Umbilical cord (tissue), 2 donors: Measurements from ENCODE around the gene NEGR1. TPM values are rescaled to one million over a fixed set of nuclear protein-coding genes. Genes with fewer than 3 reads are reported as not detected.

Source experiments
- DNase-seq: peaks from one replicate; pipeline ENCODE4 v3.0.0-alpha.2; 2015; ENCODE audit warnings: low spot score
- total RNA-seq: library from RNA; depleted of rRNA; stranded (reverse); fragments of >200 nt; gene quantifications from one replicate; pipeline ENCODE4 v1.2.3, GENCODE V29; 2014; ENCODE audit warnings: low replicate concordance; ENCODE audit not compliant: insufficient read depth

Gene NEGR1
- total RNA-seq, 1 donor from 2014 or later: 49.1 TPM

DNA sequence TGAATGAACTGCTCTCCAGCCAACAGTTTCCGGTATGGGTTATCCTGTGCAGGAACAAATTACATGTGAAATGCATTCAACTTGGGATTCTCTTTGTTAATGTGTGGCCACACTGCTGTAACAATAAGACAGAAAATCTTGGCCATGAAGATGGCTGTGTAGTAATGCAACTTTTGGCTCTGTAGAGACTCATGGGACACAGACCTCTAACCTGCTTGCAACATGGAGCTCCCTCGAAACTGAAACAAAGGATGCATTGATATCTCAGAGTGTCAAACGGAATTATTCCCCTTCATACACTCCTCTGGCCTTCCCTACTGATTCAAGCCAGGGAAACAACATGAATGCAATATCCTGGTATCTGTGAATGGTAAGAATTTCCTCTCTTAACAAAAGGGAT lies 642.2 kb downstream of the NEGR1 start:
- no peak for DNase-seq

DNA sequence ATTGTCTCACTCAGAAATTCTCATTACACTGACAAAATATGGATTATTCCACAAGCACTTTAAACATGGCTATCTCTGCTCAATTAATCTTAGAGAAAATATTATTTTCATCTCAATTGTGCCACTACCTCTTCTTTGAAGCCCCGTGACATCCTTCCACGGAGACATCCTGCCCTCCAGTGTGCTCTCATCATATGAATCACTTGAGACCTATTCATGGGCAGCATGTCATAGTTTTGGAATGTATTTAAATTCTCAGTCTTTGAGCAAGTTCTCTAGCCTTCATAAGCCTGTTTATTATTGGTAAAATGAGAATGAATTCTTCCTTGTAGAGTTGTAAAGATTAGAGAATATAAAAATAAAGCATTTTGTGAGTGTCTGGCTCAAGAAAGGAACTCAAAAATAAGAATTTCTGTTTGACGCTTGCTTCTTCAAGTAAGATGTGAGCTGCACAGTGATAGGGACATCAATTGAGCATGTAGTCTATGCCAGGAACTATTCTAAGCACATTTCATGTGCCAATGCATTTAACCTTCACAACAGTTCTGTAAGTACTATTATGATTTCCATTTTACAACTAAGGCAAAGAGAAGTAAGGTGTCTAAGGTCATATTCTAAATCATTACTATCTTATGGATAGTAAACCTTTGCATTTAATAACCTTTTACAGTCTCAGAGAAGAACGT lies 644.1 kb downstream of the NEGR1 start:
- peak; percentile 56 for DNase-seq

DNA sequence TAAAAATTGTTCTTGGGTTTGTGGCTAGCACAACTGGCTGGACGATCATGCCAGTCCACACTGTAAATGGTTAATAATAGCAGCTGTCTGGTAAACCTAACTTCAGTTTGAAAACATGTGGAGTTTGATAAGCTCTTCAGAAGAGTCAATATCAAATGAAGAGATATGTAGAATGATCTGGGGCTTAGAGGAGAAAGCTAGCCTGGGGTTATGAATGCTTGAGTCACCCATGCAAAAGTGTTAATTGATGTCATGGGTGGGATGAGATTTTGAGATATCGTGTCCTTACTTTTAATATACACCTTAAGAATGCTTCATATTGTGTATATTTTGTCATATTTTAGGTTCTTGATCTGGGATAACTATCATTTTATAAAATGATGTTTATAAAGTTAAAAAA lies 646.8 kb downstream of the NEGR1 start:
- no peak for DNase-seq

DNA sequence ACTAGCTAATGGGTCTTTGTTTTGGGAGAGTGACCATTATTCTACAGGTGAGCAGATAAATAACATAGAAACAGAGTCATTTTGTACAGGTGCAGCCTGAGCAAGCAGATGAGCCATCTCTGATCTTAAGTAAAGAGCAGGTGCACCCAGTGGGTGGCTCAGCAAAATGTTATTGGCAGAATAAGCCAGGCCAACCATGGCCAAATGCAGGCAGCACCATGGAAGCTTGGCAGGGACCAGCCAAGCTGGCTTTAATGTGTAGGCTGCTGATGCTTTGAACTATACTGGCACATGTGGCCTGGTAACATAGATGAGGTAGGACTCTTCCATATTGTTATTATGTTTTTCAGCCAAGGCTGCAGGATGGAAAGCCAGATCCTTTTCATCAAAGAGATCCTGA lies 648.2 kb downstream of the NEGR1 start:
- no peak for DNase-seq

DNA sequence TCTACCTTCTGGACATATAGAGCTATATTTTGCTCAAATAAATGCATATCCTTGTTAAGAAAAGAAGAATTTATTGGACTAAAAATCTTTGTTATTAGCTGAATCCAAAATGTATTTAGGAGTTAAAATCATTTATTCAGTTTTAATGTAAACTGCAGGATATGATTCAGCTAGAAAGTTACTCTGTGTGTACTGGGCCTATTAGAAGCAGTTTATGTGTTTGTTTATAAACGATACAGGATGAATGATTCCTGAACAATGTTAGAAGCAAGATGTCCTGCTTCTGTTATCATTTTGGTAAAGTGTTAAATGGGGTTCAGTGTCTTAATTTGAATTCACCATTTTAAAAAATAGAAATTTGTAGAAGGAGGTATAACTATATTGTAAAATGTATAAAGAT lies 652.3 kb downstream of the NEGR1 start:
- DNase-seq: no peak

DNA sequence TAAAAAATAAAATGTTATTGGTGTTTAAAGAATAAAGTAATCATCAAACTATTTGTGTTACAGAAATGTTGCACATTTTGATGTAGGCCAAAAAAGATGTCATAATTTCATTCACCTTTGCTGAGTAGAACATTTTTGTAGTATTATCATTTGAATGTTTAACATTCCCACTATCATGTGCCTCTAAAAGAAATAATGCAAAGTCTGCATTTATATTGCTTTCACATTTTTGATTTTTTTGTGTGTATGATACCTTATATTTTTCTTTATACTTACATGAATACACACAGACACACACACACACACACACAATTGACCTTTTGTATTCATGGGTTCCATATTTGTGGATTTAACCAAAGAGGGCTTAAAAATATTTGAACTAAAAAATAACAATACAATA lies 657.3 kb downstream of the NEGR1 start:
- no peak for DNase-seq

DNA sequence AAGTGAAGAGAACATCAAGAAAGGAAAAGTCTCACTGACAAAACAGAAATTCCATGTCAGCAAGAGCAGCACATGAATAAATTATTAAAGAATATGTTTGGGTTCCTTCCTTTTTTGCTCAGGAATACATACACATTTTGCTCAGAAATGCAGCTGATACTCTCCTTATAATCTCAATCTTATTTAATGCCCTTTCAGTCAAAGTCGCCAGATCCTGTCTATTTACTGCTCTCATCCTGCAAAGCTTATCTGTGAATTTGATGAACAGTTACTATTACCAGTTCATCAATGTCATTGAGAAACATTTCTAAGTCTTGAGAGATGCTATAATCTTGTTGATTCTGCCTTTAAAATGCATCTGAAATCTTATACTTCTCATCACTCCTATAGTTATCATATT lies 658.5 kb downstream of the NEGR1 start:
- DNase-seq: no peak

DNA sequence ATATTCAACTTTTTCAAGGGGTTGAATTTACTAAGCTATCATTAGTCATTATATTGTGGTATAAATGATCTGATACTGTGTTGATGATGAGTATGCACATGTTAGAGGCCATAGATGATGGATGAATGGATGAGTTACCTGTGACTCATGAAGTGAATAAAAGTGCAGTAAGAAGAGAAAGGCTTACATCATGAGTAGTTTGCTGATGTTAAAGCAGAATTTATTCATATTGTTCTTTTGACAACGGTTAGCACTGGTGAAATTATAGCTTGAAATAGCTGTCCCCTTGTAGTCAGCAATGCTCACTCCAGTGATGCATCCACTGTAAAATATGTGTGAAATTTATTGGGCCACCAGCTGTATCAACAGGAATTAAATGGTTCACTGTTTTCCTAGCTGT lies 660.6 kb downstream of the NEGR1 start:
- no peak for DNase-seq

DNA sequence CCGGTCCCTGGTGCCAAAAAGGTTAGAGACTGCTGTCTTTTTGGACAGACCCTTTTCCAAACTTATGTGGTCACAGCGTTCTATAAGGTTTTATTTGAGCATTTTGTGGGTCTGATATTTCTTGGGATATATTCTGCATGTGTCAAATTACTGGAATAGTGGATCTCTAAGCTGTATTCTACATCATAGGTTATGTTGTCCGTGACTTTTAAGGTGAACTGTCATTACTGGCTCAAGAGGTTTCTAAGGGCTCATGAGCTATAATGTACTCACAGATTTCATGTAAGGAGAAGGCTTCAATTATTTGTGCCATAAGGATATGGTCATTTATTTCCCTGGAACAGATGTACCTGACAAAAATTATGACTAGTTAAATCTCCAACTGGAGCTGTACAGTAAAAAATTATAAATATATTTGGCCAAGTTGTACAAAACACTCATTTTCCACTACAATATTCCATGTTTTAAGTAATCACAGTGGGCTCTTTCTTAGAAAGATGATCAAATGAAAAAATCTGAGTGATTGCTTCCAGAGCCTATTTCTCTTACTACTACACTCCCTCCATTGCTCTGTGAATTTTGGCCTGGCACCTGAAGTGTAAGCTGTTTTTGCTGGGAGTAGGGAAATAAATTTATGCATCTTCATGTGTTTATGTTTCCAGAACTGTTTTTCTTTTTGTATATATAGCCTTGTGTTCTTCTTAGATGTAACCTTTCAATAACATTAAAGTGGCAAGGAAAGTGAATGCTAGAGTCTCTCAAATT lies 663.4 kb downstream of the NEGR1 start:
- DNase-seq: no peak

DNA sequence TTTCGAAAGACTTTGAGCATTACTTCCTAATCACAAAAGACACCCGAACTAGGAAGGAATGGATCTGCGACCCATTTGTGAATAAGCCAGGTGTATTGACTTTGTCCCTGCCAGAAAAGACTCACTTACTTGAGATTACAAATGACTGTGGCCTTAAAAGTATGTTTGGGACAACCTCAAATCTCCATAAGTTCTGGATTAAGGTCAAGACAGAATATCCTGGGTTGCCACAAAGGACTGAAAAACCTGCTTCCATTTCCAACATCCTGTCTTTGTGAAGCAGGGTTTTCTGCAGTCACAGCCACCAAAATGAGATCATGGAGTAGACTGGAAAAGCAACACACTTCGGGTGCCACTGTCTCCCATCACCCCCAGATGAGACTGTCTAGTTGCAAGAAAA lies 664.1 kb downstream of the NEGR1 start:
- DNase-seq: no peak

DNA sequence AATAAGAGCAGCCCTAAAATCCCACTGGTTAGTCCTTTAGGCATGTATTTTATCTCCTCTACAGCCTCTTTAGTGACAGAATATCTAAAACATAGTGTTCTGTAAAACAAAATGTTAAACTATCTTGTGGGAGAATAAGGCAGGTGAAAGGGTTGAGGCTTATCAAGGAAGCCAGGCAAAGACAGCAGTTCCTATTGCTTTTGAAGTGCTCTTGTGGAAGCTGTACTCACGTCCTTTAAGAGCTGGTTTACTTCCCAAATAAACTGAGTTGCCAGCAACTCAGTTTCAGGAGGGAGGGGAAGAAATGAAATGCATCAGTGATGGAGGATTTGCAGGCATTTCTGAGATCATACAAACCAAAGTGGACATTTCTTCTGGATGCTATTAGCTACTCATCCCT lies 671.9 kb downstream of the NEGR1 start:
- DNase-seq: peak; percentile 80

DNA sequence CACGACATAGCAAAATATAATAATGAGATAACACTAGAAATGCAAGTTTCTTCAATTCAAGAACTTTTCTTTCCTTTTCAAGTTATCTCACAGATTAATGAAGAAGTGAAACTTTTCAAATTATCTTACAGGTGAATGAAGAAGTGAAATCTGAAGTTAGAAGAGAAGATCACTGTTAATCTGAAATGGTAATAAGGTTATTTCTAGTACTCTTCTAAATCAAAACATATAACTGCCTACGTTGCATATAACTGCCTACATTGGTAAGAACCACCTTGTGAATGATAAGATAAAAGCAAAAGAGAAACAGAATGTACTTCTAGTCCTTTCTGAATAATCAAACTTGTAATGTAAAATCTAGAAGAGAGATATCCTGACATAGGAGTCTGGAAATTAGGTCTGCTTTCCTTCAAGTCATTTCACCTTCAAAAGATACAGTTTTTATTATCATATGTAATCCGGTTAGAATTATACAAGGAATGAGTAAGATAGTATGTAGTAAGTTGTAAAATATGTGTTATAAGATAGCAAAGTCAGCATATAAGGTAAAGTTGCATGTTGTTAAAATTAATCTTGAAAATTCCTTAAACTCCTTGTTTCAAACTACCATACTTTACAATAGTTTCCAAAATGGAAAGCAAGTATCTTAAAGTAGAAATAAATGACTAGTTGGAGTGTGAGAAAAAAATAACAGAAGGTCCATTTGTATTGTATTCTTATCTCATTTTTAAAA lies 679.1 kb downstream of the NEGR1 start:
- DNase-seq: peak; percentile 76

DNA sequence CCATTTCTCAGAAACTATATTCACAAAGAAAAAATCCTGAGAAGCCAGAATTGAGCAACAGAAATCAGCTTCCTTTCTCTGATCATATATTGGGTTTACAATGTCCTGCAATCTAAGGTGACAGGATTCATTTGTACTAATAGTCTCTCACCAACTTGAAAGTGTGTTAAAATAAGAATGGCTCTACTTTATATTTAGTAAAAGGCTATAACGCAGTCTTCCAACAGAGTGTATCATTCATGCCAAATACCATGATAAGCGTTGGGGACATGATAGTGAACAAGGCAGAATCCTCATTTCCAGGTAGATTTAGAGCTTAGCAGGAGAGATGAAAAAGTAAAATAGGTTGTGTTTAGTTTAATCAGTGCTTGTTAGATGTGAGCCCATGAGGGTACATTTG lies 682.3 kb downstream of the NEGR1 start:
- DNase-seq: no peak

DNA sequence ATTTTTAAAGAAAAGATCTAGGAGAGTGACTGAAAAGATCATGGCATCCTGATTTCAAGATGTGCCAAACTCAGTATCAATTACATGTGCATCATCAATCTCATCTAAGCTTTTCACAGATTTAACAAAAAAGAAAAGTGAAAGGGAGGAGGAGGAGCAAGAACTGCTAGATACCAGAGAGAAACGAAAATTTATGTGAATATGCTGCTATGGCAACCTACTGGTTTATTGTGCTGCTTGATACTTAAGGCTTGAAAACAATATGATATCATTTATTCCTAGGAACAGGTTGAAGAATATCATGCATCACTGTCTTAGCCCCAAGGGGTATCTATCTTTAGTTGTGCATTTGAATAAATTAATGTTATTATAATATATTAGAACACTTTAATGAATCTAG lies 683.0 kb downstream of the NEGR1 start:
- DNase-seq: no peak

DNA sequence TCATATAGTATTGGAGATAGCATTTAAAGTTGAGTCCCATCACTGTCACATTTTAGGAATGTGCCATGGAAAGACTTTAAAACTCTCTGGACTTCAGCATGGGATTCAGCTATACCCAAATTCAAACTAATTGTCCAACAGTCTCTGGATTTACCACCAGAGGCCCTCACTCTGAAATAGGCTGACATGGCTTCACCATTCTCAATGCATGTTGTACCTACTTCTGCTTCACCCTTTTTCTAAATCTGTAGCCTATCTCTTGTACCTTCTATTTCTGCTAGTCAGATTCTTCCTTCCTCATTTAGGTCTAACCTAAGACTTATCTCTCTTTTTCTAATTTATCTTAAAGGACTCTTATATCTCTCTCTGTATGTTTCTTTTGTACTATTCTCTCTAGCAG lies 688.8 kb downstream of the NEGR1 start:
- DNase-seq: no peak

DNA sequence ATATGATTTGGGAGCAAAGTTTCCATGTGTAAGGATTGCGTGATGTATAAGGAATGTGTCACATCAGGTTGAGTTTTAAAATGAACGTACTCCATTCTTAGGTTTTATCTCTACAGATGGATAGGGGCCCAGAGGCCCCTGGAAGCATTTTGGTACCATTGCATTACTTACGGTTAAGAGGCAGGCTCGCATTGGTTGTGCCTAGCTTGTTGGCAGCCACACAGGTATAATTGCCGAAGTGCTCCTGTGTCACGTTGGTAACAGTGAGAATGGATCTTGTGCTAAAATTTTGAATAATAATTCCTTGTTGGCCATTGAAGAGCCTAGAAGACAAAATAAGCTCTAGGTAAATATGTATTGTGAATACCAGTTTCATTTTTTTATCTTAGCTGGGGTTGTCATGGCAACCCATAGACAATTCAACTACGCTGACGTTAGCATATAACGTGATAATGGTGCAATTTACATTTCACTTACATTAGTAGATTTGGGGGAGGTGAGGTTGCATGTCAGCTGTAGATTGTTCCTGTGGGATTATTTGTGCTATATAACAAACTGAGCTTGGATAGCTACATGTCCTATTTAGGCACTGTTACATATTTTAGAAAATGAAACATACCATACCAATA lies 689.6 kb downstream of the NEGR1 start:
- no peak for DNase-seq

DNA sequence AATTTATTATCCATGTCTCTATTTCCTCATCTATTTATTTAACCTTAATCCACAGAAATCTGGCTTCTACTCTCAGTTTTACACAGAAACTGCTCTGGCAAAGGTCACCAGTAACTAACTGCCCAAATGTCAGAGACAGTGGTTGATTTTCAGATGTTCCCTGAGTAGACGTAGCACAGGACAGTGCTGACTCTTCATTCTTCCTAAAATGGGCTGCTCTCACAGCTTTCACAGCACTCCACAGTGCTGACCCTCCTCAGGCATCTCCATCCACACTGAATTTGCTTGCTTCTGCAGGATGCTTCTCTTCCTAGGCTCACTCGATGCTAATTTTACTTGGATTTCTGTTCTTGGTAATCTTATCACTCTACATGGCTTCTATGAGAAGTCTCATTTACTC lies 693.3 kb downstream of the NEGR1 start:
- DNase-seq: no peak

DNA sequence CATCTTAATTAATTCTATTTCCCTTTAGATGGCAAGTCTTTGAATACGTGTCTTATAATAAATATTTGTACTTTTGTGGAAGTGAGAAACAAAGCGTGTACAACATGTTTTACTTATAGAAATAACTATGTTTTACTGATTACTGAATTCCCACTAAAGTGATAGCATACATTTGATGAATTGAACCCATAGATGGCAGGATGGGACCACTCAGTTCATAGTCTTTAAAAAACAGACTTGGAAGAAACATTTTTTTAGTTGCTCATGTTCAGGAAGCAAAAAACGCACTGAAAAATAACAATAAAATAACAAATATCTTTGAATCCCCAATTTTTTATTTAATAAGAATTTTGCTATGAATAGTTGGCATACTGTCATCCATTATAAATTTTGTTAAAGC lies 694.4 kb downstream of the NEGR1 start:
- peak; percentile 71 for DNase-seq

DNA sequence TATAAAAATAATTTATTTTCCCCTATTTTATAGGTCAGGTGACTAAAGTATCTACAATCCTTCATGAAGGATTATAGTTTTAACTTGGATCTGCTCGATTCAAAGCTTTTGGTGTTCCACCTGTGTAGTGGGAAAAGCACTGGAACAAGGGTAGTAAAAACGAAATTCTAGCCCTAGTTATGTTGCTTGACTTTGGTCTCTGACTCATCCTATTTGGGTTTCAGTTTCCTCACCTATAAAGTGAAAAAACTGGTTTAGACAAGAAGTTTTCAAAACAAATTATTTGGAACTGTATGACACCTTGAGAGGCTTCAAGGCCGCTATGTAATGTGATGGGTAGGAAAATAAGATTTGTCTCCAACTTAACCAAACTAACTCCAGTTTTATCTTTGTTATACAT lies 696.3 kb downstream of the NEGR1 start:
- DNase-seq: no peak

DNA sequence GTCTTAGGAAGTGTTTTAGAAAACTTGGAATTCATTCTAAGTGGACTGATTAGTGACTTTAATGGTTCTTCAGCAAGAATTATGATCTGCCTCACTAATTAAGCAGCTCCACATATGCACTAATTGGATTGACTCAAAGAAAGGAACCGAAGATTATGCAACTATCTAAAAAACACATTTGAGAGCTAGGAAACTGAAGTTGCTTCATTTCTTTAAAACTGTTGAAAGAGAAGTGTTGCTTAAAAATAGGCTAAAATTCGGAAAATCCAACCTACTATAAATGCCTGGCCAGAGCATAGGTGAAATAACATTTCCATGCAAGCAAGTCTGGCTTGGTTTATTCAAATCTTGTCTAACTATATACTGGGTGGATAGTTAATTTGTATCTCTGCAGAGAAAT lies 698.6 kb downstream of the NEGR1 start:
- no peak for DNase-seq

DNA sequence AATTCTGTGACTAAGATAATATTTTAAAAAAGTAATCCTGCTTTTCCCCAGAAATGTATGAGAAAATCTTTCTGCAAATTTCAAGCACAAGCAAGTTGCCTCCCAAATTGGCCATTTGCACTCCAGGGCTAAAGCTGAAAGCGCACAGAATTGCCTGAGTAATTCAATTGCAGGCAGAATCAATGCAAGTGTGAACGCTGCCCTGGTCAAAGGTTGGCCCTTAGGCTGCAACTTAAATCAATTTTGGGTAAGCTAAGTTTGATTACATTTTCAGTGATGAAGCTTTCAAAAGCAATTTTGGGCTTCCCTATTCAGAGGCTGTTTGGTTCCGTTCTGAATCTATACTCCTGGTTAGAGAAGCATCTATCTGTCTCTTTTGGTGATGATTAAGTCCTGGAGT lies 699.7 kb downstream of the NEGR1 start:
- no peak for DNase-seq

DNA sequence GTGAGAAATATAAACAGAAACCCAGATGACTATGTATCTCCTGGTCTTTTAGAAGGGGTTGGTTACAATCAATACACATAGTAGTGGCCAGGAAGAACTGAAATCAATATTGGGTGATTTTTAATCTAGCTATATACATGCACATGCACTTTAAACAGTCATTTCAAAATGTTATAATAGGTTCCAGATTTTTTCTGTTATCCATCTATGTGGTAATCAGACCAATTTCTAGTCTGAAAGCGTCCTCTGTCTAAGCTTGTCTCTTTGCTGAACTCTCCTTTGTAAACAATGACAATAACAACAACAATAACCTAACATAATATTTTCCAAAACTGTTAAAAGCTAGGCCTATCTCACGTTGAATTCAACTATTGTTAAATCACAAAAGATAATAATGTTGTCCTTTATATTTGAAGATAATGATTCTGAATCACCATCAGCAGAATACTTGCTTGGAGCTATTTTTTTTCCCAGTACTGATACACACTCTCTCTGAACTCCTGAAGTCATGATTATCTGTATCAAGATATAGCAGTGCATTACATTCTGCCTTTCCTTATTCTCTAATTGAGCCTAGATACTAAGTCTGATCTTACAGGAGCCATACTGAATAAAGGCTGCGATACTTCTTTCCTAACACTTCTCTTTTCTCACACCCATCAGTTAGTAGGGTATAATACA lies 704.7 kb downstream of the NEGR1 start:
- DNase-seq: no peak
